Left lung (tissue), 10 donors: ENCODE measurements around the gene ATP5PO. TPM values are rescaled to one million over a fixed set of nuclear protein-coding genes. Genes with fewer than 3 reads are reported as not detected.

Experiments
- ATAC-seq: fragments of 200-7000 bp; cut with Tn5 transposase; one replicate; pipeline ENCODE4 v1.9.1; 2020; ENCODE audit warnings: moderate library complexity
- DNase-seq, 4 donors: peaks; one replicate each; pipeline ENCODE4 v3.0.0-alpha.2; 2013 to 2020
- H3K27ac ChIP-seq, 2 donors: fragments of 200-600 bp; sonication (generic) in 1 of 2; one replicate each; pipeline versions ENCODE4 v1.5.0 to v1.8.0; 2020 to 2021
- H3K27me3 ChIP-seq, 2 donors: fragments of 200-600 bp; sonication (generic) in 1 of 2; one replicate each; pipeline versions ENCODE4 v1.5.0 to v1.8.0; 2020 to 2021
- H3K36me3 ChIP-seq, 2 donors: fragments of 200-600 bp; sonication (generic) in 1 of 2; one replicate each; pipeline versions ENCODE4 v1.5.0 to v1.8.0; 2020 to 2021
- H3K4me1 ChIP-seq, 2 donors: fragments of 200-600 bp; one replicate each; pipeline ENCODE4 v1.8.0; 2021
- H3K4me3 ChIP-seq, 2 donors: fragments of 200-600 bp; sonication (generic) in 1 of 2; one replicate each; pipeline versions ENCODE4 v1.5.0 to v1.8.0; 2020 to 2021; ENCODE audit warnings: mild to moderate bottlenecking in 1 of 2
- H3K9me3 ChIP-seq, 2 donors: fragments of 200-600 bp; sonication (generic) in 1 of 2; one replicate each; pipeline versions ENCODE4 v1.5.0 to v1.8.0; 2020 to 2021
- CTCF ChIP-seq, 2 donors: fragments of 200-600 bp; sonication (generic) in 1 of 2; IDR thresholded peaks; one replicate each; pipeline versions ENCODE4 v1.5.0 to v1.8.0; 2021; ENCODE audit warnings: antibody characterized with exemption in 2 of 2
- intact Hi-C, 2 donors: fragments of 100-400 bp; cut with DNase I; formaldehyde crosslinking; loops; one replicate each; pipeline versions ENCODE4 v1.11.2 to v1.14.2; 2022
- polyA plus RNA-seq, 6 donors: library from polyadenylated mRNA; unstranded; fragments of 120-200 nt; gene quantifications; one replicate each; pipeline ENCODE4 v1.2.1, GENCODE V29; 2013; ENCODE audit not compliant: insufficient read length in 6 of 6
- total RNA-seq, 2 donors: library from RNA; stranded (reverse); fragmentation: NEBNext Ultra II Directional; extraction: Animal tissue kit (Norgen Biotek cat#: 25700); gene quantifications; one replicate each; pipeline ENCODE4 v1.2.1, GENCODE V29; 2021
- donor health status: DM: no; HTN: yes; CAD: no.
- donor health status: DM: no; HTN: no; CAD: no.

Gene ATP5PO
- total and polyA plus RNA-seq, 8 donors: 152 to 314 (median 279) TPM

DNA sequence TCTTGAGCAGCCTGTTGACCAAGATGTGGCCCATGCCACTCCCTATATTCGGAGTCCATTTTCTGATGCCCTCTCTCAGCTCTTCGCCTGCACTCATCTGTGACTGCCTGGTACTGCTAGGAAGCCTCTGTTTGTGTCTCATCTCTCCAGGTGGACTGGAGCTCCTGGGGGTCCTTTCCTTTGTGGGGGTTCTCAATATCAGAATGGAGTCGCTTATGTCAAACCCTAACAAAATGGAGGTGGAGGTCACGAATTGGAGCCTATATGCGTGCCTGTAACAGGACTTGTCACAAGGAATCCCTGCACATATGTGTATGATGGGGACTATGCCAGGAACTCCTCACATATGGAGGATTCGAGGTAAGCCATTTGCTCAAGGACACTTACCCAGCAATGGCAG is 46.7 kb upstream of the ATP5PO start:
- H3K27me3 ChIP-seq: no peaks in the 10 kb centered on the region
- ATAC-seq: no peak
- intact Hi-C loops: no loop called here
- no peaks in the 10 kb centered on the region for H3K36me3 ChIP-seq
- no peaks in the 10 kb centered on the region for H3K4me1 ChIP-seq
- H3K4me3 ChIP-seq: no peak overlapping the region
- no peak for DNase-seq
- TF ChIP-seq CTCF (IDR thresholded peaks at IDR 0.05): no peak
- no peak overlapping the region for H3K27ac ChIP-seq
- peaks cover 0 to 26% of the 10 kb centered on the region in 2 donors for H3K9me3 ChIP-seq

DNA sequence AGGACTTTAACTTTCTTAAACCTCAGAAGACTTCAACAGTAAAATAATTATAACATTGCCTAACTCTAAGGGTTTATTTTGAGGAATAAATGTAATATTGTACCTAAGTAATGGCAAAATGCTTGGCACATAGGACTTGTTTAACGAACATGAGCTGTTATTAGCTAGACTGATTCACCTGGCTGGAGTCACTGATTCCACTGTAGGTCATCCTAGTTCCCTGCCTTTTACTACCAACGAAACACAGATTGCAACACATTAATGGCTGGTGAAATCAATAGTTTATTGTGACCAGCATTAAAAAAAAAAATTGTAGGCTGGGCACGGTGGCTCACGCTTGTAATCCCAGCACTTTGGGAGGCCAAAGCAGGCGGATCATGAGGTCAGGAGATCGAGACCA is 45.5 kb upstream of the ATP5PO start:
- no peak overlapping the region for H3K27ac ChIP-seq
- DNase-seq: no peak
- H3K9me3 ChIP-seq: peaks cover 0 to 26% of the 10 kb centered on the region in 2 donors
- intact Hi-C loops: no loop called here
- H3K36me3 ChIP-seq: no peaks in the 10 kb centered on the region
- no peak overlapping the region for H3K4me3 ChIP-seq
- H3K27me3 ChIP-seq: no peaks in the 10 kb centered on the region
- no peaks in the 10 kb centered on the region for H3K4me1 ChIP-seq
- ATAC-seq: no peak
- no peak for TF ChIP-seq CTCF (IDR thresholded peaks at IDR 0.05)

DNA sequence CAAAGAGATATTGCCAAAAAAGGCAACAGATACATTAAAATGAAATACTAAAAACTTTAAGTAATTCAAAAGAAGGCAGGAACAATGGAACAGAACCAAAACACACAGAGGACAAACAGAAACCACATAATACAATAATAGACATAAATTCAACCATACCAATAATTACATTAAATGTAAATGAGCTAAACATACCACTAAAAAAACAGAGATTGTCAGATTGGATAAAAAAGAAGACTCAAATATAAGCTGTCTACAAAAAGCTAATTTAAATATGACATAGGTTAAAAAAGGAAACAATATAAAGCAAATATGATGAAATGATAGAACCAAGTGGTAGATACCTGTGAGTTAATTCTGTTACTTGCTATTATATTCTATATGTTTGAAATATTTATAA is 44.1 kb upstream of the ATP5PO start:
- TF ChIP-seq CTCF (IDR thresholded peaks at IDR 0.05): no peak
- no peak for ATAC-seq
- Histone ChIP-seq H3K27ac (no peak overlapping the region), H3K4me1 (no peaks in the 10 kb centered on the region), H3K9me3 (peaks cover 0 to 26% of the 10 kb centered on the region in 2 donors), H3K27me3 (no peaks in the 10 kb centered on the region), H3K4me3 (no peak overlapping the region), H3K36me3 (no peaks in the 10 kb centered on the region)
- intact Hi-C loops: no loop called here
- DNase-seq: no peak

GRCh38 chr21:33954395-33954794 is 38.8 kb upstream of the ATP5PO start:
- intact Hi-C loops: no loop called here
- DNase-seq (no peak), ATAC-seq (no peak)
- H3K9me3 ChIP-seq: peaks cover 0 to 8% of the 10 kb centered on the region in 2 donors
- no peak overlapping the region for H3K27ac ChIP-seq
- H3K36me3 ChIP-seq: no peaks in the 10 kb centered on the region
- H3K4me3 ChIP-seq: no peak overlapping the region
- peaks cover 0 to 1% of the 10 kb centered on the region in 2 donors for H3K4me1 ChIP-seq
- no peaks in the 10 kb centered on the region for H3K27me3 ChIP-seq
- no peak for TF ChIP-seq CTCF (IDR thresholded peaks at IDR 0.05)

GRCh38 chr21:33951276-33952178 is 35.9 kb upstream of the ATP5PO start:
- Histone ChIP-seq H3K4me1 (peaks cover 17 to 30% of the 10 kb centered on the region in 2 donors), H3K36me3 (no peaks in the 10 kb centered on the region), H3K9me3 (no peaks in the 10 kb centered on the region), H3K27ac (peak overlapping the region in 1 of 2 donors; percentile 16), H3K27me3 (no peaks in the 10 kb centered on the region), H3K4me3 (no peak overlapping the region)
- DNase-seq: no peak
- ATAC-seq: no peak
- no peak for TF ChIP-seq CTCF (IDR thresholded peaks at IDR 0.05)
- intact Hi-C loops: no loop called here
